GM06990 (cell line): Measurements from ENCODE around the gene ARMC12.

Experiments
- DNase-seq: peaks from one replicate; pipeline ENCODE4 v3.0.0-alpha.2; 2011; ENCODE audit not compliant: insufficient read length; ENCODE audit errors: extremely low read depth
- H3K27me3 ChIP-seq: replicated peaks from 2 replicates; pipeline ENCODE4 v1.6.0; 2011; ENCODE audit warnings: low read length; ENCODE audit not compliant: control insufficient read depth, insufficient read depth
- H3K36me3 ChIP-seq: 2 replicates; pipeline ENCODE4 v1.5.1; 2011; ENCODE audit warnings: low read length; ENCODE audit not compliant: control insufficient read depth, insufficient read depth
- H3K4me3 ChIP-seq: replicated peaks from 2 replicates; pipeline ENCODE4 v1.5.1; 2011; ENCODE audit warnings: low read depth, mild to moderate bottlenecking, control low read depth, low read length
- CTCF ChIP-seq: IDR thresholded peaks from 2 replicates; pipeline ENCODE4 v1.5.1; 2011; ENCODE audit warnings: low read length, control low read depth, mild to moderate bottlenecking, inconsistent platforms; ENCODE audit not compliant: insufficient read depth, poor library complexity, severe bottlenecking

The ARMC12 gene

GRCh38 chr6:35784200-35784599, 47.4 kb downstream of the ARMC12 start:
- no peak for DNase-seq
- Histone ChIP-seq H3K4me3 (no peak overlapping the region), H3K36me3 (no peaks in the 10 kb centered on the region), H3K27me3 (no peaks in the 10 kb centered on the region)
- no peak for TF ChIP-seq CTCF

GRCh38 chr6:35786272-35786671, 49.4 kb downstream of the ARMC12 start:
- no peak for TF ChIP-seq CTCF
- DNase-seq: no peak
- no peaks in the 10 kb centered on the region for H3K27me3 ChIP-seq
- no peak overlapping the region for H3K4me3 ChIP-seq
- no peaks in the 10 kb centered on the region for H3K36me3 ChIP-seq

GRCh38 chr6:35786810-35787209, 50.0 kb downstream of the ARMC12 start:
- Histone ChIP-seq H3K36me3 (no peaks in the 10 kb centered on the region), H3K4me3 (no peak overlapping the region), H3K27me3 (no peaks in the 10 kb centered on the region)
- no peak for DNase-seq
- TF ChIP-seq CTCF: no peak

DNA sequence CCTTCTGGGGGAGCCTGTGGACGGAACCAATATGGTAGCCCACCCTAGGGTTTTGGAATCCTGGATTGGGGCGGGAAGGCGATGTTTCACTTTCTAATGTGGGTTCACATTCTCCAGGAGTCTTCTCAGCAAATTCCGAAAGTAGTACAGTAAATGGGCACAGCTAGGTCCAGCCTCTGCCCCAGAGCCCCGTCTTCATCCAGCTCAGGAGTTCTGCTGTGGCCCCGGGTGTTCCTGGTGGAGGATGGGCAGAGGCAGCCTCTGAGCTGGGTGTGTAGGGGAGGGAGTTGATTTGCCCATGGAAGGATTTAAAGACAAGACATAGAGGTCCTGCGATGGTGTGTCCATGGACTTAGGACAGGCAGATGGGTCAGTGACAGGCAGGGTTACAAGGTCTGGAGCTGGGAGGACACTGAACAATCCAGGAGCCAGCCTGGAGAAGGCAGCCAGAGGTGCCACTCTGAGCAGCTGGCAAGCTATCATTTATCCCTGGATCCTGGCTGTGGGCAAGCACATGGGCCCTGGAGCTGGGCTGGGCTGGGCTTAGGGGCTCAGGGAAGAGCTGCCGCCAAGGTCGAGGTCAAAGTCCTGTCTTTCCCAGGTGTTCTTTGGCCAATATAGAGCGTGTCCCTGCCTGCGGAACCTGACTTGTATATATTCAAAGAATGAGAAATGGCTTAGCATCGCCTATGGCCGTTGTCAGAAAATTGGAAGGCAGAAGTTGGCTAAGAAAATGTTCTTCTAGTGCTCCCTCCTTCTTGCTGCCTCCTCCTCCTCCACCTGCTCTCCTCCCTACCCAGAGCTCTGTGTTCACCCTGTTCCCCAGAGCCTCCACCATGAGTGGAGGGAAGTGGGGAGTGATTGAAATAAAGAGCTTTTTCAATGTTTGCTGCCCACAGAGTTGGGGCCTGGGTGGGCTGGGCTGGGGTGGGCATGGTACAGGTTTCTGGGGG, 50.7 kb downstream of the ARMC12 start:
- H3K36me3 ChIP-seq: no peaks in the 10 kb centered on the region
- DNase-seq: no peak
- no peak for TF ChIP-seq CTCF
- H3K27me3 ChIP-seq: no peaks in the 10 kb centered on the region
- H3K4me3 ChIP-seq: no peak overlapping the region

GRCh38 chr6:35788423-35788982, 51.7 kb downstream of the ARMC12 start:
- DNase-seq: no peak
- no peaks in the 10 kb centered on the region for H3K36me3 ChIP-seq
- H3K4me3 ChIP-seq: no peak overlapping the region
- no peak for TF ChIP-seq CTCF
- H3K27me3 ChIP-seq: no peaks in the 10 kb centered on the region; the same call in 1 of the 2 replicates
